Left forelimb (tissue), 1 donor: ENCODE measurements around the gene KRT7.
A peak's percentile ranks its signal among the peaks of the same experiment; 100 is the strongest.
"Not testable (repeated sequence)": the region's sequence is repeated elsewhere in the genome, so short reads cannot be mapped to it uniquely, and the experiment has no call there.

Source experiments
- DNase-seq: peaks from one replicate; pipeline ENCODE4 v3.0.0-alpha.2; 2018; ENCODE audit warnings: low spot score

Gene KRT7

GRCh38 chr12:52278575-52279421 is 45.8 kb downstream of the KRT7 start:
- peak; percentile 87 for DNase-seq

GRCh38 chr12:52279422-52280318 is 46.6 kb downstream of the KRT7 start:
- DNase-seq: peak; percentile 44

GRCh38 chr12:52280319-52280795 is 47.3 kb downstream of the KRT7 start:
- DNase-seq: peak; percentile 52

GRCh38 chr12:52280796-52281560 is 47.9 kb downstream of the KRT7 start:
- peak; percentile 47 for DNase-seq

GRCh38 chr12:52284562-52285171 is 51.6 kb downstream of the KRT7 start:
- DNase-seq: no peak

GRCh38 chr12:52285172-52285745 is 52.2 kb downstream of the KRT7 start:
- no peak for DNase-seq

GRCh38 chr12:52285851-52286530 is 52.9 kb downstream of the KRT7 start:
- peak; percentile 33 for DNase-seq

GRCh38 chr12:52286857-52287785 is 54.1 kb downstream of the KRT7 start:
- DNase-seq: peak; percentile 28

GRCh38 chr12:52287816-52288805 is 55.1 kb downstream of the KRT7 start:
- peak; percentile 58 for DNase-seq

- not testable (repeated sequence) for DNase-seq
Observed at GRCh38 chr12:52290483-52291134, 57.6 kb downstream of the KRT7 start.

- no peak for DNase-seq
Observed at GRCh38 chr12:52291267-52291935, 58.4 kb downstream of the KRT7 start, which contains the start of gene KRT81. Gene KRT81 (minus strand): TSS chr12:52291534. CDS start chr12:52291465, 69 bp downstream.

GRCh38 chr12:52293926-52294325 is 60.9 kb downstream of the KRT7 start:
- no peak for DNase-seq

- DNase-seq: no peak
Observed at GRCh38 chr12:52294803-52295202, 61.8 kb downstream of the KRT7 start.

GRCh38 chr12:52295663-52296062 is 62.6 kb downstream of the KRT7 start:
- no peak for DNase-seq

GRCh38 chr12:52296572-52297215 is 63.7 kb downstream of the KRT7 start:
- peak; percentile 41 for DNase-seq
